CD4-positive, alpha-beta T cell (primary cell): ENCODE results near the gene ADCY10. TPM values are rescaled to one million over a fixed set of nuclear protein-coding genes. Genes with fewer than 3 reads are reported as not detected.

Experiments used
- ATAC-seq: fragments of 200-7000 bp; cut with Tn5 transposase; one replicate; pipeline ENCODE4 v1.10.0; 2022; ENCODE audit warnings: mild to moderate bottlenecking; ENCODE audit not compliant: poor library complexity
- CTCF ChIA-PET: fragments of 350-600 bp; sonication (Branson Sonifier 250); formaldehyde crosslinking; loops from one replicate; lab custom pipeline; 2021; ENCODE audit warnings: antibody characterized with exemption, inconsistent platforms; lab: Charles Lee
- POLR2A ChIA-PET: fragments of 350-600 bp; sonication (Branson Sonifier 250); formaldehyde crosslinking; loops from one replicate; lab custom pipeline; 2021; ENCODE audit warnings: antibody characterized with exemption, inconsistent platforms; lab: Charles Lee
- DNase-seq, 14 experiments: peaks; one replicate each; pipeline ENCODE4 v3.0.0-alpha.2; 2013 to 2020; ENCODE audit warnings: mixed read lengths in 2 of 14
- H3K27ac ChIP-seq, 2 donors: one replicate each; pipeline versions ENCODE4 v1.5.1 to v1.7.0; 2013; ENCODE audit warnings: low read length in 2 of 2, low read depth in 1 of 2, mild to moderate bottlenecking in 1 of 2
- H3K27me3 ChIP-seq, 2 experiments: 1 replicate in 1 of 2; 2 replicates in 1 of 2; pipeline versions ENCODE4 v1.6.1 to v1.7.0; 2013; ENCODE audit warnings: low read length in 2 of 2, control low read depth in 1 of 2, mild to moderate bottlenecking in 1 of 2, moderate library complexity in 1 of 2; ENCODE audit not compliant: insufficient read depth in 2 of 2, control insufficient read depth in 1 of 2
- H3K36me3 ChIP-seq: one replicate; pipeline ENCODE4 v1.6.1; 2013; ENCODE audit warnings: low read length, control low read depth; ENCODE audit not compliant: insufficient read depth
- H3K4me1 ChIP-seq: one replicate; pipeline ENCODE4 v1.6.1; 2013; ENCODE audit warnings: low read length, control low read depth; ENCODE audit not compliant: insufficient read depth
- H3K4me3 ChIP-seq: one replicate; pipeline ENCODE4 v1.5.1; 2013; ENCODE audit warnings: mild to moderate bottlenecking, low read length, moderate library complexity
- H3K9me3 ChIP-seq, 2 experiments: 1 replicate in 1 of 2; 2 replicates in 1 of 2; pipeline versions ENCODE4 v1.6.1 to v1.7.0; 2013; ENCODE audit warnings: low read length in 2 of 2, mild to moderate bottlenecking in 2 of 2, control low read depth in 1 of 2, moderate library complexity in 1 of 2; ENCODE audit not compliant: control insufficient read depth in 1 of 2, insufficient read depth in 1 of 2
- H3K27ac Mint-ChIP-seq: one replicate; pipeline ENCODE4 v1.8.0; 2020; ENCODE audit warnings: mixed read lengths
- H3K27me3 Mint-ChIP-seq: one replicate; pipeline ENCODE4 v1.8.0; 2021; ENCODE audit warnings: mixed read lengths
- H3K36me3 Mint-ChIP-seq: one replicate; pipeline ENCODE4 v1.8.0; 2021; ENCODE audit warnings: low read depth, mixed read lengths
- H3K4me1 Mint-ChIP-seq: one replicate; pipeline ENCODE4 v1.8.0; 2021; ENCODE audit warnings: low read depth, mixed read lengths
- H3K4me3 Mint-ChIP-seq: one replicate; pipeline ENCODE4 v1.8.0; 2020; ENCODE audit warnings: mild to moderate bottlenecking, mixed read lengths
- H3K9me3 Mint-ChIP-seq: one replicate; pipeline ENCODE4 v1.8.0; 2020; ENCODE audit warnings: mixed read lengths
- intact Hi-C, 2 experiments: fragments of 100-400 bp; cut with DNase I in 1 of 2; cut with micrococcal nuclease in 1 of 2; formaldehyde crosslinking; loops; one replicate each; pipeline versions ENCODE4 v1.15.1 to v1.9.0; 2023 to 2025; cut with DNase I, micrococcal nuclease
- total RNA-seq, 174 experiments: library from RNA in 2 of 174; stranded (reverse) in 2 of 174; gene quantifications; one replicate each; pipeline ENCODE4 v1.2.3 and lab custom pipeline; 2021 to 2026
- TF ChIP-seq, protein P1 (sequence below): fragments of 200-600 bp; IDR thresholded peaks from one replicate; pipeline ENCODE4 v1.8.0; 2022; ENCODE audit warnings: antibody characterized with exemption, mild to moderate bottlenecking

Gene ADCY10
- total RNA-seq, 2 experiments from 2014 or later = 0.11 to 0.52 TPM

DNA sequence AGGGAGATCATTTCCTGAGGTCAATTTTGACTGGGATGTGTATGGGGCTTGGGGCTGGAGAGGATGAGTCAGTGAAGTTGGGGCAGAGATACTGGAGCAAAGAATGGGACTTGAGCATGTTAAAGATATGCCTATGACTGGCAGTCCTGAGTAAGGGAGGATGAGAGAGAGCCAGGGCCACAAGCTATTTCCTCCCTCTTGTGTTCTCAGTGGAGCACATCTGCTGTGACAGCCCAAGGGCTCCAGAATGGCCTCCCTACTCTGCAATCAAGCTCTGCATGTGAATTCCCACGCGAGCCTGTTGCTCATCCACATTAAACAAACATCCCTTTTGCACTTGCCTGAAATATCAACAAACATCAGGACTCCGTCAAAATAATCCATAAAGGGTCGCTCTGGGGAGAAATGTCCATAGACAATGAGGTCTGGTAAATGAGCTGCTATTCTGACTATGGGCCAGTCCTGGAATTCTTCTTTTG is 9.2 kb downstream of the ADCY10 start:
- Mint-ChIP-seq H3K27me3 (peaks cover 12% of the 10 kb centered on the region), H3K36me3 (no peaks in the 10 kb centered on the region), H3K4me3 (no peak overlapping the region), H3K9me3 (no peaks in the 10 kb centered on the region), H3K4me1 (no peaks in the 10 kb centered on the region), H3K27ac (no peak overlapping the region)
- TF ChIP-seq, protein P1, sequence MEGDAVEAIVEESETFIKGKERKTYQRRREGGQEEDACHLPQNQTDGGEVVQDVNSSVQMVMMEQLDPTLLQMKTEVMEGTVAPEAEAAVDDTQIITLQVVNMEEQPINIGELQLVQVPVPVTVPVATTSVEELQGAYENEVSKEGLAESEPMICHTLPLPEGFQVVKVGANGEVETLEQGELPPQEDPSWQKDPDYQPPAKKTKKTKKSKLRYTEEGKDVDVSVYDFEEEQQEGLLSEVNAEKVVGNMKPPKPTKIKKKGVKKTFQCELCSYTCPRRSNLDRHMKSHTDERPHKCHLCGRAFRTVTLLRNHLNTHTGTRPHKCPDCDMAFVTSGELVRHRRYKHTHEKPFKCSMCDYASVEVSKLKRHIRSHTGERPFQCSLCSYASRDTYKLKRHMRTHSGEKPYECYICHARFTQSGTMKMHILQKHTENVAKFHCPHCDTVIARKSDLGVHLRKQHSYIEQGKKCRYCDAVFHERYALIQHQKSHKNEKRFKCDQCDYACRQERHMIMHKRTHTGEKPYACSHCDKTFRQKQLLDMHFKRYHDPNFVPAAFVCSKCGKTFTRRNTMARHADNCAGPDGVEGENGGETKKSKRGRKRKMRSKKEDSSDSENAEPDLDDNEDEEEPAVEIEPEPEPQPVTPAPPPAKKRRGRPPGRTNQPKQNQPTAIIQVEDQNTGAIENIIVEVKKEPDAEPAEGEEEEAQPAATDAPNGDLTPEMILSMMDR = no peak
- no peaks in the 10 kb centered on the region for H3K4me1 ChIP-seq
- intact Hi-C loops = no loop called here
- POLR2A ChIA-PET = no interaction called here
- no peaks in the 10 kb centered on the region for H3K36me3 ChIP-seq
- DNase-seq = no peak
- H3K4me3 ChIP-seq = no peak overlapping the region
- CTCF ChIA-PET = no interaction called here
- no peaks in the 10 kb centered on the region for H3K27me3 ChIP-seq
- no peak for ATAC-seq
- peaks cover 0 to 10% of the 10 kb centered on the region in 2 experiments for H3K9me3 ChIP-seq
- no peak overlapping the region for H3K27ac ChIP-seq

GRCh38 chr1:167900907-167901306 is 13.0 kb downstream of the ADCY10 start:
- Mint-ChIP-seq H3K9me3 (no peaks in the 10 kb centered on the region), H3K27me3 (peaks cover 4% of the 10 kb centered on the region), H3K36me3 (no peaks in the 10 kb centered on the region), H3K27ac (no peak overlapping the region), H3K4me3 (no peak overlapping the region), H3K4me1 (no peaks in the 10 kb centered on the region)
- Histone ChIP-seq H3K27me3 (no peaks in the 10 kb centered on the region), H3K36me3 (no peaks in the 10 kb centered on the region), H3K27ac (no peak overlapping the region), H3K9me3 (no peaks in the 10 kb centered on the region), H3K4me1 (no peaks in the 10 kb centered on the region), H3K4me3 (no peak overlapping the region)
- ATAC-seq (no peak), DNase-seq (no peak)
- TF ChIP-seq, protein P1 = no peak
- ChIA-PET POLR2A (no interaction called here), CTCF (no interaction called here)
- intact Hi-C loops = no loop called here

DNA sequence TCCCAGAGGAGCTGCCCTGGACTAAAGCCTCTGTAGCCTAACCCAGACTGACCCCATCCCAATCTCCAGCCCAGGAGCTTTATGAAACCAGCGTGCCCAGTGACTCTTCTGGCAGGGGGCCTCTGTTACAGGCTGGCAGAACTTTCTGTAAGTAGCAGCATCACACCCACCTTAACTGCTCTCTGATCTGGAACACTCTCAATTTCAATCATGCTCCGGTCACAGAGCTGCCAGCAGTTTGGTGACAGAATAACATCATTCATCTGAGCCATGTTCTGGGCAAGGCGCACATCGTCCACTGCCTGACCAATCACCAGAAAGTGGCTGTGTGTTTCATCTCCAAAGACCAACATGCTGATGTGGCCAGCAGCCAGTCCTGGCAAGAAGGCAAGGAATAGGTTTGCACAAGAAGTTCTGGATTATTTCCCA is 14.7 kb downstream of the ADCY10 start:
- no peak overlapping the region for H3K27ac Mint-ChIP-seq
- intact Hi-C loops = no loop called here
- DNase-seq (no peak), ATAC-seq (no peak)
- Histone ChIP-seq H3K36me3 (no peaks in the 10 kb centered on the region), H3K4me3 (no peak overlapping the region), H3K9me3 (no peaks in the 10 kb centered on the region), H3K4me1 (no peaks in the 10 kb centered on the region), H3K27me3 (no peaks in the 10 kb centered on the region), H3K27ac (no peak overlapping the region)
- ChIA-PET POLR2A (no interaction called here), CTCF (no interaction called here)
- H3K4me1 Mint-ChIP-seq = no peaks in the 10 kb centered on the region
- TF ChIP-seq, protein P1 = no peak
- no peaks in the 10 kb centered on the region for H3K36me3 Mint-ChIP-seq
- H3K4me3 Mint-ChIP-seq = no peak overlapping the region
- no peaks in the 10 kb centered on the region for H3K9me3 Mint-ChIP-seq
- H3K27me3 Mint-ChIP-seq = no peaks in the 10 kb centered on the region
